D721Med (cell line): ENCODE results near the gene ATN1.

ENCODE experiments used
- DNase-seq: peaks from one replicate; pipeline ENCODE4 v3.0.0; 2011; ENCODE audit warnings: low spot score; ENCODE audit not compliant: insufficient read length
- FAIRE-seq: peaks from 2 replicates; lab custom pipeline; 2011; peaks lifted over from hg19 to GRCh38; lab: Jason Lieb, UNC
- CTCF ChIP-seq: IDR thresholded peaks from 2 replicates; pipeline ENCODE4 v1.5.1; 2012; ENCODE audit warnings: mild to moderate bottlenecking, control low read depth; ENCODE audit not compliant: insufficient read depth; ENCODE audit errors: missing control alignments

Gene ATN1

GRCh38 chr12:6950811-6951540, 23.2 kb downstream of the ATN1 start, which contains the start of gene PTPN6:
Gene PTPN6 (plus strand): TSS chr12:6951356. CDS start chr12:6951513, 157 bp downstream.
- TF ChIP-seq CTCF = no peak
- DNase-seq (no peak), FAIRE-seq (no peak)

GRCh38 chr12:6951551-6952120, 23.9 kb downstream of the ATN1 start:
- no peak for DNase-seq
- FAIRE-seq = no peak
- TF ChIP-seq CTCF = no peak

- DNase-seq = no peak
- TF ChIP-seq CTCF = no peak
- FAIRE-seq = no peak
Measured at GRCh38 chr12:6952121-6952862, 24.5 kb downstream of the ATN1 start.

GRCh38 chr12:6952863-6953441, 25.2 kb downstream of the ATN1 start:
- no peak for TF ChIP-seq CTCF
- FAIRE-seq (no peak), DNase-seq (no peak)

- FAIRE-seq = no peak
- DNase-seq = no peak
- TF ChIP-seq CTCF = no peak
Measured at GRCh38 chr12:6953442-6954315, 25.9 kb downstream of the ATN1 start.

- FAIRE-seq = no peak
- DNase-seq = no peak
- TF ChIP-seq CTCF = no peak
Measured at GRCh38 chr12:6954316-6955107, 26.8 kb downstream of the ATN1 start.
